Tibial nerve (tissue), 4 donors: ENCODE measurements around the gene CXCR4. TPM values are rescaled to one million over a fixed set of nuclear protein-coding genes. Genes with fewer than 3 reads are reported as not detected.

Experiments used
- DNase-seq, 2 donors: peaks; one replicate each; pipeline ENCODE4 v3.0.0-alpha.2; 2019; ENCODE audit warnings: low spot score in 2 of 2
- H3K27ac ChIP-seq, 4 donors: fragments of 200-600 bp; sonication (generic) in 3 of 4; one replicate each; pipeline ENCODE4 v1.5.1; 2017 to 2019; ENCODE audit warnings: mild to moderate bottlenecking in 1 of 4
- H3K27me3 ChIP-seq, 2 donors: fragments of 200-600 bp; sonication (generic) in 1 of 2; one replicate each; pipeline versions ENCODE4 v1.5.1 to v1.6.0; 2017 to 2019
- H3K36me3 ChIP-seq, 3 donors: fragments of 200-600 bp; sonication (generic); one replicate each; pipeline ENCODE4 v1.5.1; 2018 to 2019
- H3K4me1 ChIP-seq, 4 donors: fragments of 200-600 bp; sonication (generic) in 3 of 4; one replicate each; pipeline ENCODE4 v1.5.1; 2017 to 2019
- H3K4me3 ChIP-seq, 4 donors: fragments of 200-600 bp; sonication (generic) in 3 of 4; one replicate each; pipeline ENCODE4 v1.5.1; 2017 to 2019; ENCODE audit warnings: mild to moderate bottlenecking in 1 of 4, moderate library complexity in 1 of 4
- H3K9me3 ChIP-seq, 4 donors: fragments of 200-600 bp; sonication (generic) in 3 of 4; one replicate each; pipeline ENCODE4 v1.5.1; 2017 to 2019
- EP300 ChIP-seq, 2 donors: sonication (generic); formaldehyde crosslinking; IDR thresholded peaks; one replicate each; pipeline ENCODE4 v1.6.1; 2017; ENCODE audit warnings: antibody characterized with exemption in 2 of 2, mild to moderate bottlenecking in 1 of 2
- POLR2A ChIP-seq, 2 donors: fragments of 450-650 bp; IDR thresholded peaks; one replicate each; pipeline ENCODE4 v1.6.1; 2017; ENCODE audit warnings: antibody characterized with exemption in 2 of 2, mild to moderate bottlenecking in 2 of 2, moderate library complexity in 2 of 2
- WGBS, 2 donors: methylation state at CpG; one replicate each; pipeline ENCODE4 v1.1.5; 2018; 5-methylcytosine and 5-hydroxymethylcytosine counted together
- total RNA-seq, 4 donors: library from RNA; depleted of rRNA; stranded (reverse); fragments of >200 nt; gene quantifications; one replicate each; pipeline ENCODE4 v1.1.0, GENCODE V29; 2016
- TF ChIP-seq, protein P1 (sequence below), 5 experiments: fragments of 200-600 bp in 3 of 5; fragments of 450-650 bp in 2 of 5; sonication (generic) in 3 of 5; IDR thresholded peaks; one replicate each; pipeline ENCODE4 v1.5.1; 2016 to 2019; ENCODE audit warnings: antibody characterized with exemption in 5 of 5, mild to moderate bottlenecking in 3 of 5, moderate library complexity in 2 of 5

CXCR4 gene
- total RNA-seq, 4 donors from 2014 or later, result 21.3 to 38.5 (median 31.9) TPM

DNA sequence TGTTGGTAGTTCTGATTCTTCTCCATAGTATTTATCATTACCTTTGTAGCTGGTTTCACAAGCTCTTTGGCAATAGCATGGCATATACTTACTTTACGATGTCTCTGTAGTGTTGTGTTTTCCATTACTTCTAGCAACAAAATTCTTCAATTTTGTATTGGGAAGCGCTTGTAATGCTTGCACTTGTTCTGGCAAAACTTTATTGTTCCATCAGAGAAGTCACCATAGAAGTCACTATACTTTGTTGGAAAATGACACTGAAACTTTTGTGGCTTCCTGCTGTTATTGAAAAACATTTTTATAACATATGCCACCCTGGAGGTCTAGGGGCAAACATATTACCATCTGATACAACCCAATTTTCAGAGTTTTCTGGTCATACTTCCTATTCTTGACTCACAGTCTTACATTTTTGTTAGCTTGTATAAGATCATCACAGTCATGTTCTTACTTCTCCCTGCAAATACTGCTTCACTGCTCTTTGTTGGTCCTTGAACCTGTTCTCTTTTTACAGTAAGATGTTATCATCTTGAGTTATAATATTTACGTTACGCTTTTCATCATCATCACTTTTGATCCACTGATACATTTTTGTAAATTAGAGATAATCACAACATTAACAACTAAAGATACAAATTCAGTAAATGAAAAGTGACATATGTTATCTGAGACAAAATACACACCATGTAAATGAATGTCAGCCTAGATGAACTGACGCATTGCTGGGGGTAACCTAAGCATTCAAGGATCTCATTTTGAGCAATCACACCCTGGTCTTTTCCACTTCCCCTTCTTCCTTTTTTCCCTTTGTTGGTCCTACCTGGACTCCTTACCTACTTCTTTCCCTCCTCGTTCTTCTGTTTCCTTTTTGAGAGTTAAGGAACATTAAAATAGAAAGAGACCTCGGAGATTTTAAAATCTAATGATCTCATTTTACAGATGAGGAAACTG lies 33.3 kb upstream of the CXCR4 start:
- H3K4me1 ChIP-seq, result no peaks in the 10 kb centered on the region
- no peak overlapping the region for H3K4me3 ChIP-seq
- no peak for DNase-seq
- no peaks in the 10 kb centered on the region for H3K36me3 ChIP-seq
- H3K27ac ChIP-seq, result no peak overlapping the region
- TF ChIP-seq, protein P1, sequence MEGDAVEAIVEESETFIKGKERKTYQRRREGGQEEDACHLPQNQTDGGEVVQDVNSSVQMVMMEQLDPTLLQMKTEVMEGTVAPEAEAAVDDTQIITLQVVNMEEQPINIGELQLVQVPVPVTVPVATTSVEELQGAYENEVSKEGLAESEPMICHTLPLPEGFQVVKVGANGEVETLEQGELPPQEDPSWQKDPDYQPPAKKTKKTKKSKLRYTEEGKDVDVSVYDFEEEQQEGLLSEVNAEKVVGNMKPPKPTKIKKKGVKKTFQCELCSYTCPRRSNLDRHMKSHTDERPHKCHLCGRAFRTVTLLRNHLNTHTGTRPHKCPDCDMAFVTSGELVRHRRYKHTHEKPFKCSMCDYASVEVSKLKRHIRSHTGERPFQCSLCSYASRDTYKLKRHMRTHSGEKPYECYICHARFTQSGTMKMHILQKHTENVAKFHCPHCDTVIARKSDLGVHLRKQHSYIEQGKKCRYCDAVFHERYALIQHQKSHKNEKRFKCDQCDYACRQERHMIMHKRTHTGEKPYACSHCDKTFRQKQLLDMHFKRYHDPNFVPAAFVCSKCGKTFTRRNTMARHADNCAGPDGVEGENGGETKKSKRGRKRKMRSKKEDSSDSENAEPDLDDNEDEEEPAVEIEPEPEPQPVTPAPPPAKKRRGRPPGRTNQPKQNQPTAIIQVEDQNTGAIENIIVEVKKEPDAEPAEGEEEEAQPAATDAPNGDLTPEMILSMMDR (IDR thresholded peaks at IDR 0.05), result no peak
- TF ChIP-seq POLR2A (IDR thresholded peaks at IDR 0.05) (no peak), EP300 (IDR thresholded peaks at IDR 0.05) (no peak)
- no peaks in the 10 kb centered on the region for H3K27me3 ChIP-seq
- H3K9me3 ChIP-seq, result no peaks in the 10 kb centered on the region
- 85 to 90% methylated on average over 7 of the region's 7 CpGs for WGBS, 2 donors

GRCh38 chr2:136149011-136149410 lies 31.1 kb upstream of the CXCR4 start:
- H3K36me3 ChIP-seq, result no peaks in the 10 kb centered on the region
- DNase-seq, result no peak
- H3K4me1 ChIP-seq, result no peaks in the 10 kb centered on the region
- H3K27me3 ChIP-seq, result no peaks in the 10 kb centered on the region
- H3K27ac ChIP-seq, result no peak overlapping the region
- no peaks in the 10 kb centered on the region for H3K9me3 ChIP-seq
- 0 to 65% methylated on average over 1 of the region's 1 CpG for WGBS, 2 donors
- TF ChIP-seq EP300 (IDR thresholded peaks at IDR 0.05), result no peak
- TF ChIP-seq, protein P1 (IDR thresholded peaks at IDR 0.05), result no peak
- no peak for TF ChIP-seq POLR2A (IDR thresholded peaks at IDR 0.05)
- H3K4me3 ChIP-seq, result no peak overlapping the region

- TF ChIP-seq EP300 (IDR thresholded peaks at IDR 0.05) (no peak), POLR2A (IDR thresholded peaks at IDR 0.05) (no peak)
- TF ChIP-seq, protein P1 (IDR thresholded peaks at IDR 0.05), result no peak
- Histone ChIP-seq H3K27ac (no peak overlapping the region), H3K36me3 (no peaks in the 10 kb centered on the region), H3K4me3 (no peak overlapping the region), H3K9me3 (no peaks in the 10 kb centered on the region), H3K27me3 (no peaks in the 10 kb centered on the region), H3K4me1 (no peaks in the 10 kb centered on the region)
- no peak for DNase-seq
These were observed 28.6 kb upstream of the CXCR4 start for GRCh38 chr2:136146564-136146963.

DNA sequence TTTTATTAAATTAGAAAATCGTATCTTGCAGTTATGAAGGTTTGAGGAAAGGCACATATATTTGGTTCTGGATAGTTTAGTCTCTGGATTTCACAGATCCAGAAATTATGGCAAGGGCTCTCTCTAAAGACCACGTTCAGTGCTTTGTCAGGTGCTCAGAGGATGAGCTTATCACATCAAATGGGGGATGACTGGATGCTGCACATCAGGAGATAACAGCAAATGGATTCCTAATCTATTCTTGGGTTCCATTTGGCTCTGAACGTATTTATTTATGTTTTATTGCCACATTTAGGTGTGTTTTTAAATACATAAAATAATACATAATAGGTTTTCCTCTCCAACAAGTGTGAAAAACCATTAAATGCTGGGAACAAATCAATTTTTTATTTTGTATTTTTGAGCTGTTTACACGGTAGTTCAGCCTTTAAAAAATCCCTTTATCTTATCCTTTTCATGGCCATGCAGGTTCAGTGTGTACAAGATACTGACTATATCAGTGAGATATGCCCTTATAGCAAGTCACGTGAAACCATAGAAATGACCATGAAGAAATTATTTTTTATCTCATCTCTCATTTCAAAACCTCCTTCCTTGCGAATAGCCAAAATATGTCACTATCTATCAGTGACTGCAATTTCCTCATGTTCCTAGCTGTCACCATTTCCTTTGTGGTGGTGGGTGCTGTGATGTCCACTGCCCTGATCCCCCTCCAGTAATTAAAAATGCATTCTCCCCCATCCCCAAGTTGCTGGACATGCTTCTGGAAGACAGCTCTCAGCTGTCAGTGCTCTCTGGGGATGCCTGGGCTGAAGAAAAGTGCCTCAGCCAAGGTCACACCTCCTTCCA lies 25.9 kb upstream of the CXCR4 start:
- 85 to 91% methylated on average over 6 of the region's 6 CpGs for WGBS, 2 donors
- Histone ChIP-seq H3K4me1 (peaks cover 0 to 6% (median 0%) of the 10 kb centered on the region in 4 donors), H3K4me3 (no peak overlapping the region), H3K36me3 (no peaks in the 10 kb centered on the region), H3K27me3 (no peaks in the 10 kb centered on the region), H3K27ac (no peak overlapping the region), H3K9me3 (no peaks in the 10 kb centered on the region)
- DNase-seq, result no peak
- TF ChIP-seq, protein P1 (IDR thresholded peaks at IDR 0.05), result no peak
